Measurements from ENCODE around the gene MCOLN3.
"Not testable (repeated sequence)": the region's sequence is repeated elsewhere in the genome, so short reads cannot be mapped to it uniquely, and the experiment has no call there.

The MCOLN3 gene

GRCh38 chr1:84995484-84996334 is 52.6 kb downstream of the MCOLN3 start:
- intact Hi-C loops (cut with DNase I): no loop called here
- no peak for DNase-seq

- DNase-seq: no peak
- intact Hi-C loops (cut with DNase I): no loop called here
Observed at GRCh38 chr1:84991097-84991920, 57.0 kb downstream of the MCOLN3 start.

GRCh38 chr1:84988588-84988987 is 59.7 kb downstream of the MCOLN3 start:
- intact Hi-C loops (cut with DNase I): no loop called here
- no peak for DNase-seq

- intact Hi-C loops (cut with DNase I); DNase-seq: not testable (repeated sequence)
Observed at GRCh38 chr1:84986561-84986960, 61.7 kb downstream of the MCOLN3 start.

- DNase-seq: no peak
- intact Hi-C loops (cut with DNase I): no loop called here
Observed at GRCh38 chr1:84985365-84985764, 62.9 kb downstream of the MCOLN3 start.

GRCh38 chr1:84982395-84982794 is 65.9 kb downstream of the MCOLN3 start:
- intact Hi-C loops (cut with DNase I): no loop called here
- no peak for DNase-seq

GRCh38 chr1:84975035-84975434 is 73.3 kb downstream of the MCOLN3 start:
- intact Hi-C loops (cut with DNase I): no loop called here

GRCh38 chr1:84973498-84974334 is 74.6 kb downstream of the MCOLN3 start:
- DNase-seq: peak in 1 of 10 donors; percentile 47
- intact Hi-C loops (cut with DNase I): no loop called here

More at GRCh38 chr1:84975035-84975434, 73.3 kb downstream of the MCOLN3 start:
- no peak for DNase-seq

GRCh38 chr1:84972377-84972987 is 75.8 kb downstream of the MCOLN3 start:
- intact Hi-C loops (cut with DNase I): no loop called here
- no peak for DNase-seq

GRCh38 chr1:84971957-84972356 is 76.3 kb downstream of the MCOLN3 start:
- no peak for DNase-seq
- intact Hi-C loops (cut with DNase I): no loop called here

GRCh38 chr1:84969489-84970250 is 78.6 kb downstream of the MCOLN3 start:
- no peak for DNase-seq
- intact Hi-C loops (cut with DNase I): no loop called here

GRCh38 chr1:84968865-84969264 is 79.4 kb downstream of the MCOLN3 start:
- DNase-seq: no peak
- intact Hi-C loops (cut with DNase I): no loop called here

GRCh38 chr1:84968101-84968500 is 80.2 kb downstream of the MCOLN3 start:
- intact Hi-C loops (cut with DNase I): no loop called here
- DNase-seq: no peak

Measured in posterior cingulate gyrus (tissue), 11 donors.